ENCODE data around the gene HES7.
A peak's percentile ranks its signal among the peaks of the same experiment; 100 is the strongest.
"Not testable (repeated sequence)": the region's sequence is repeated elsewhere in the genome, so short reads cannot be mapped to it uniquely, and the experiment has no call there.

HES7 gene

GRCh38 chr17:8079291-8080207 lies 44.4 kb downstream of the HES7 start:
- FAIRE-seq: peak; percentile 84
- DNase-seq (ENCODE audit: extremely low spot score, insufficient read length, low read depth): peak; percentile 81

DNA sequence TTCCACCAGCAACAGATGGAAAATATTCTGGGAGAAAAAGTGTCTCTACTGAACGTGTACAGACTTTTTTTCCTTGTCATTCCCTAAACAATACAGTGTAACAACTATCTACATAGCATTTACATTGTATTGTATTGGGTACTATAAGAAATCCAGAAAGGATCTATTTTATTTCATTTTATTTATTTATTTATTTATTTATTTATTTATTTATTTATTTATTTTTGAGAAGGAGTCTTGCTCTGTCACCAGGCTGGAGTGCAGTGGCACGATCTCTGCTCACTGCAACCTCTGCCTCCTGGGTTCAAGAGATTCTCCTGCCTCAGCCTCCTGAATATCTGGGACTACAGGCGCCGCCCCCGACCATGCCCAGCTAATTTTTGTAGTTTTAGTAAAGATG lies 46.0 kb downstream of the HES7 start:
- FAIRE-seq; DNase-seq (ENCODE audit: extremely low spot score, insufficient read length, low read depth): not testable (repeated sequence)

GRCh38 chr17:8076502-8077266 lies 47.2 kb downstream of the HES7 start:
- DNase-seq (ENCODE audit: extremely low spot score, insufficient read length, low read depth) (no peak), FAIRE-seq (no peak)

- no peak for FAIRE-seq
Observed at GRCh38 chr17:8075574-8076342, 48.1 kb downstream of the HES7 start.

GRCh38 chr17:8075081-8075480 lies 48.8 kb downstream of the HES7 start:
- no peak for DNase-seq (ENCODE audit: extremely low spot score, insufficient read length, low read depth)
- no peak for FAIRE-seq

More at GRCh38 chr17:8075574-8076342, 48.1 kb downstream of the HES7 start:
- DNase-seq (ENCODE audit: extremely low spot score, insufficient read length, low read depth): no peak

GRCh38 chr17:8074554-8074953 lies 49.4 kb downstream of the HES7 start:
- FAIRE-seq: no peak

DNA sequence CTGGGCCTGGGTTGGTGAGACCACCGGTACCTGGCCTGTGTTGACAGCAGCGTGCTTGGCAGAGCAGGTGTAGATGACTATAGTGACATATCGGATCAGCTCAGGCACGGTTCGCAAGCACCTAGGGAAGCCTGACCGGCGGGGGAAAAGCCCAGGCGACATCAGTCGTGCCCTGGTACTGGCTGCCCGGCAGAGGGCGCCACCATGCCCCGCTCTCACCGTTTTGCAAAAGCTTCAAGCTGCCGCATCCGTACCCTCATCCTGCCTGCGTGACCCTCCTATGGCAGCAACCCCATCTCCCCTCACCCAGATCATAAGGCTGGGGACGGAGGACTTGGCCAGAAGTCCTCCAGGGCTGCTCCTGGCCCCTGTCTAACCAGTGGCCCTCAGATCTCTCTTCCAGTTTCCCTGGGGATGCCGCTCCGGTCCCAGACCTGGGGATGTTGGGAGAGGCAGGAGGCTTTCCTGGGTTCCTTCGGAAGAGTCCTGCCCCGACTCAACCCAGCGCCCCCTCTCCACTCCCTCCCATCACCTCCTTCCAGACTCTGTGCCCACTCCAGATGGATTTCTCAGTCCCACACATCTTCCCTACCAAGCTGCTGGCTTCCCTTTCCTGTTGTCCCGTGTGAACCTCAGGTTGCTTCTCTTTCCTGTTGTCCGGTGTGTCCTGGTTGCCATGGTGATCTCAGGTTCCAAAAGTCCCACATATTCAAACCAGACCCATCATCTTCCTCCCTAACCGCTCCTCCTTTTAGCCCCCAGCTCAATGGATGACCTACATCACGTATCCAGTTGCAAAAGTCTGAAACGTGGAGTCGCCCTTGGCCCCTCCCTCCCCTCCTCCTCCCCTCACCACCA lies 50.0 kb downstream of the HES7 start:
- DNase-seq (ENCODE audit: extremely low spot score, insufficient read length, low read depth) (peak; percentile 68), FAIRE-seq (peak; percentile 93)

More at GRCh38 chr17:8074554-8074953, 49.4 kb downstream of the HES7 start:
- no peak for DNase-seq (ENCODE audit: extremely low spot score, insufficient read length, low read depth)

DNA sequence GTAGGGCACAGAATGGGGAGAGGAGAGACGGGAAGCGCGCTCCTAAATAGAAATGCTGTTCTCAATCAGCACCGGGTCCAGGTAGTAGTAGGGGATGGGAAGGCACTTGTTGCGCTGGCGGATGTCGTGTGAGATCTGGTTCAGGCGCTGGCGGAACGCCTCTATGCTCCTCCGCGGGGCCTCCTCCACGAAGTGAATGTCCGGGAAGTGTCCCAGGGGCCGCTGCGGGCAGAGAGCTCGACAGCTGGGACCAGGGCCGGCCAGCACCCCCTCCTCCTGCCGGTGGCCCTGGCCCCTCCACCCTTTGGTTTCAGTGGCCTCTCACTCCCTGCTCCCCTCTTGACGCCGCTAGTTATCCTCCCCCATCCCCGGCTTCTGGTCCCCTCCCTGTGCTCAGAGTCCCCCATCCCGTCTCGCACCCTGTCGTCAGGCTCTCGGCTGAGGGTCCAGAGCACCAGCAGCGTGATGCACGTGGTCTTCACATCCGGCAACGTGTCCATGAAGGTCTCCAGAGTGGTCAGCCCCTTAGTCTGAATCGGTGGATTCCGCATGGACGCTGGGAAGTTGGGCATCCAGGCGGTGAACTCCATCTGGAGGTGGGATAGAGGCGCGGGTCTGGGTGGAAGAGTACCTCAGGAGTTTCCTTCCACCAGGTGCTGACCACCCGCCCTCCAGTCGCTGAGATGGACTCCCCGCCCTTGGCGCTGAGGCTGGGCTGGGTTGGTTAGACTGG lies 51.0 kb downstream of the HES7 start:
- DNase-seq (ENCODE audit: extremely low spot score, insufficient read length, low read depth) (no peak), FAIRE-seq (no peak)

- no peak for DNase-seq (ENCODE audit: extremely low spot score, insufficient read length, low read depth)
- no peak for FAIRE-seq
Observed at GRCh38 chr17:8072341-8072728, 51.6 kb downstream of the HES7 start.

GRCh38 chr17:8071496-8071895 lies 52.4 kb downstream of the HES7 start:
- no peak for FAIRE-seq
- DNase-seq (ENCODE audit: extremely low spot score, insufficient read length, low read depth): no peak
